Measurements from ENCODE around the gene PGS1. TPM values are rescaled to one million over a fixed set of nuclear protein-coding genes. Genes with fewer than 3 reads are reported as not detected.

The PGS1 gene
- polyA plus RNA-seq, 3 donors = 42.2 to 55.0 (median 45.7) TPM

GRCh38 chr17:78397681-78398101 is 19.2 kb downstream of the PGS1 start:
- no peak for DNase-seq (ENCODE audit: extremely low read depth in 1 of 11, low read depth in 9 of 11, low spot score in 4 of 11)

- no peak for DNase-seq (ENCODE audit: extremely low read depth in 1 of 11, low read depth in 9 of 11, low spot score in 4 of 11)
These were observed 19.9 kb downstream of the PGS1 start for GRCh38 chr17:78398390-78398789.

GRCh38 chr17:78399028-78399692 is 20.7 kb downstream of the PGS1 start:
- DNase-seq (ENCODE audit: extremely low read depth in 1 of 11, low read depth in 9 of 11, low spot score in 4 of 11) = no peak

GRCh38 chr17:78399693-78400144 is 21.3 kb downstream of the PGS1 start:
- no peak for DNase-seq (ENCODE audit: extremely low read depth in 1 of 11, low read depth in 9 of 11, low spot score in 4 of 11)

GRCh38 chr17:78400581-78401240 is 22.3 kb downstream of the PGS1 start:
- no peak for DNase-seq (ENCODE audit: extremely low read depth in 1 of 11, low read depth in 9 of 11, low spot score in 4 of 11)

- DNase-seq (ENCODE audit: extremely low read depth in 1 of 11, low read depth in 9 of 11, low spot score in 4 of 11) = no peak
These were observed 22.8 kb downstream of the PGS1 start for GRCh38 chr17:78401246-78401645.

- DNase-seq (ENCODE audit: extremely low read depth in 1 of 11, low read depth in 9 of 11, low spot score in 4 of 11) = no peak
These were observed 23.4 kb downstream of the PGS1 start for GRCh38 chr17:78401891-78402290.

GRCh38 chr17:78403822-78404221 is 25.4 kb downstream of the PGS1 start:
- no peak for DNase-seq (ENCODE audit: extremely low read depth in 1 of 11, low read depth in 9 of 11, low spot score in 4 of 11)

GRCh38 chr17:78406396-78406795 is 27.9 kb downstream of the PGS1 start:
- DNase-seq (ENCODE audit: extremely low read depth in 1 of 11, low read depth in 9 of 11, low spot score in 4 of 11) = no peak

GRCh38 chr17:78406920-78407319 is 28.5 kb downstream of the PGS1 start:
- no peak for DNase-seq (ENCODE audit: extremely low read depth in 1 of 11, low read depth in 9 of 11, low spot score in 4 of 11)

GRCh38 chr17:78407387-78408000 is 29.0 kb downstream of the PGS1 start:
- no peak for DNase-seq (ENCODE audit: extremely low read depth in 1 of 11, low read depth in 9 of 11, low spot score in 4 of 11)

- no peak for DNase-seq (ENCODE audit: extremely low read depth in 1 of 11, low read depth in 9 of 11, low spot score in 4 of 11)
These were observed 30.1 kb downstream of the PGS1 start for GRCh38 chr17:78408476-78409050.

GRCh38 chr17:78409191-78409928 is 30.9 kb downstream of the PGS1 start:
- no peak for DNase-seq (ENCODE audit: extremely low read depth in 1 of 11, low read depth in 9 of 11, low spot score in 4 of 11)

- DNase-seq (ENCODE audit: extremely low read depth in 1 of 11, low read depth in 9 of 11, low spot score in 4 of 11) = no peak
These were observed 32.9 kb downstream of the PGS1 start for GRCh38 chr17:78411241-78411857.

GRCh38 chr17:78412403-78412802 is 34.0 kb downstream of the PGS1 start:
- DNase-seq (ENCODE audit: extremely low read depth in 1 of 11, low read depth in 9 of 11, low spot score in 4 of 11) = no peak

- no peak for DNase-seq (ENCODE audit: extremely low read depth in 1 of 11, low read depth in 9 of 11, low spot score in 4 of 11)
These were observed 36.0 kb downstream of the PGS1 start for GRCh38 chr17:78414178-78415162.

- DNase-seq (ENCODE audit: extremely low read depth in 1 of 11, low read depth in 9 of 11, low spot score in 4 of 11) = no peak
These were observed 37.6 kb downstream of the PGS1 start for GRCh38 chr17:78415821-78416711.
